ENCODE results near the gene AK1.

DNA sequence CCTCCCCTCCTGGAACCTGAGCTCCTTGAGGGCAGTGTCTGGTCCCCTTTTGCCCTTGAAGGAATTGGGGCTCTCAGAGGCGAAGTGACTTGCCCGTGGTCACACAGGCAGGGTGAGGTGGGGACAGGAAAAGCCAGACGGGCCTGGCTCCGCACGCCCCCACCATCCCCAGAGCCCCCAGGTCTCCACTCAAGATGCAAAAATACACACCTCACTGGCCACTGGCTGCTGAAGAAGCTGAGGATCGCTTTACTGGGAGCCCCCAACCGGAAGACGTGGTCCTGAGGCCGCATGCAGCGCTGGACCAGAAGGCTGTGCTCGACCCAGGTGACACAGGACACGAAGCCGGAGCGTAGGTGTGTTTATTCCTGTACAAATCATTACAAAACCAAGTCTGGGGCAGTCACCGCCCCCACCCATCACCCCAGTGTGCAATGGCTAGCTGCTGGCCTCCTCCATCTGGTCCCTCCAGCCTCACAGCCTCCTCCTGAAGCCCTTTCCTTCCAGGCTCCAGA is 7.6 kb upstream of the AK1 start:
- TF ChIP-seq SUZ12 (IDR thresholded peaks at IDR 0.05; ENCODE audit: low read length) (no peak), RAD21 (IDR thresholded peaks at IDR 0.05 in 1 of 2, conservative IDR thresholded peaks at IDR 0.05 in 1 of 2; ENCODE audit: low read depth in 2 of 2, low read length in 2 of 2) (no peak), POLR2A (IDR thresholded peaks at IDR 0.05; ENCODE audit: control extremely low read depth in 1 of 2, low read depth in 2 of 2, low read length in 2 of 2) (no peak), SP2 (IDR thresholded peaks at IDR 0.05; ENCODE audit: low read length) (no peak), POLR2AphosphoS5 (IDR thresholded peaks at IDR 0.05; ENCODE audit: low read depth, low read length) (no peak), ZNF274 (IDR thresholded peaks at IDR 0.05; ENCODE audit: borderline replicate concordance, extremely low read depth, low read length) (no peak)
- TF ChIP-seq, protein P1, sequence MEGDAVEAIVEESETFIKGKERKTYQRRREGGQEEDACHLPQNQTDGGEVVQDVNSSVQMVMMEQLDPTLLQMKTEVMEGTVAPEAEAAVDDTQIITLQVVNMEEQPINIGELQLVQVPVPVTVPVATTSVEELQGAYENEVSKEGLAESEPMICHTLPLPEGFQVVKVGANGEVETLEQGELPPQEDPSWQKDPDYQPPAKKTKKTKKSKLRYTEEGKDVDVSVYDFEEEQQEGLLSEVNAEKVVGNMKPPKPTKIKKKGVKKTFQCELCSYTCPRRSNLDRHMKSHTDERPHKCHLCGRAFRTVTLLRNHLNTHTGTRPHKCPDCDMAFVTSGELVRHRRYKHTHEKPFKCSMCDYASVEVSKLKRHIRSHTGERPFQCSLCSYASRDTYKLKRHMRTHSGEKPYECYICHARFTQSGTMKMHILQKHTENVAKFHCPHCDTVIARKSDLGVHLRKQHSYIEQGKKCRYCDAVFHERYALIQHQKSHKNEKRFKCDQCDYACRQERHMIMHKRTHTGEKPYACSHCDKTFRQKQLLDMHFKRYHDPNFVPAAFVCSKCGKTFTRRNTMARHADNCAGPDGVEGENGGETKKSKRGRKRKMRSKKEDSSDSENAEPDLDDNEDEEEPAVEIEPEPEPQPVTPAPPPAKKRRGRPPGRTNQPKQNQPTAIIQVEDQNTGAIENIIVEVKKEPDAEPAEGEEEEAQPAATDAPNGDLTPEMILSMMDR (IDR thresholded peaks at IDR 0.05; ENCODE audit: control extremely low read depth in 1 of 3, insufficient read depth in 1 of 3, low read depth in 1 of 3, low read length in 3 of 3) = no peak
- TF ChIP-seq, protein P2, sequence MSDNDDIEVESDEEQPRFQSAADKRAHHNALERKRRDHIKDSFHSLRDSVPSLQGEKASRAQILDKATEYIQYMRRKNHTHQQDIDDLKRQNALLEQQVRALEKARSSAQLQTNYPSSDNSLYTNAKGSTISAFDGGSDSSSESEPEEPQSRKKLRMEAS (IDR thresholded peaks at IDR 0.05) = no peak

All from H1 (cell line).